ENCODE measurements around the gene PYGL.
"Not testable (repeated sequence)": the region's sequence is repeated elsewhere in the genome, so short reads cannot be mapped to it uniquely, and the experiment has no call there.

The PYGL gene

DNA sequence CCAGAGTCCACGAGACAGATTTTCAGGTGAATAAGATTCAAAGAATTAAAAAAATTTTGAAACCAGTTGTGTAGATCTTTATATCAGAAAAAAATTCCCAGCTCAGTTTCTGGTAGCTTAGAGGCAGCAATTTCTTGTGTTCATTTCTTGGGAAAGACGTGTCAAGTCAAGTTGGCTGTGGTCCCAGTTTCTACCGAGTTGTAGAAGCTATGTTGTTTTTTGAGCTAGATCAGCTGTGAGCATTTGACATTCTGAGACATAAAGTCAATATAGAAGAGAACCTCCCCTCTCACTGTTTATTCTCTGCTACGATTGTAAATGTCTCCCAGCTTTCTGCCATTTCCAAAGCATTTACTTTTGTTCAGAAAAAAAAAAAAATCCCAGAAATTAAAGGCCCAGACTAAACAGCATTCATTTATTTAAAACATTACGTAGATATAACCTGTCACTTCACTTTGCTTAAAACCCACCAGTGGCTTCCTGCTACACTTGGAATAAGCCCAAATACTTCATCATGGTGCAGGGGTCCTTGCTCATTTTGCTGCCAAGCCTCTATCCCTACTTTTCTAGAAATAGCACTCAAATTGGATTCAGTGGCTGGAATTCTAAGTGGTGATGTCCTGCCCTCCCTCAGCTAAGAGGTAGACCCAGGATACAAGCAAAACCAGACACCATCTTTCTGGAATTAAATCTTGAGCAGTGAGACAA is 20.6 kb upstream of the PYGL start:
- H3K27ac ChIP-seq, result no peak overlapping the region
- TF ChIP-seq CTCF (IDR thresholded peaks at IDR 0.05), result no peak
- TF ChIP-seq ZFX (IDR thresholded peaks at IDR 0.05; ENCODE audit: borderline replicate concordance), result no peak

DNA sequence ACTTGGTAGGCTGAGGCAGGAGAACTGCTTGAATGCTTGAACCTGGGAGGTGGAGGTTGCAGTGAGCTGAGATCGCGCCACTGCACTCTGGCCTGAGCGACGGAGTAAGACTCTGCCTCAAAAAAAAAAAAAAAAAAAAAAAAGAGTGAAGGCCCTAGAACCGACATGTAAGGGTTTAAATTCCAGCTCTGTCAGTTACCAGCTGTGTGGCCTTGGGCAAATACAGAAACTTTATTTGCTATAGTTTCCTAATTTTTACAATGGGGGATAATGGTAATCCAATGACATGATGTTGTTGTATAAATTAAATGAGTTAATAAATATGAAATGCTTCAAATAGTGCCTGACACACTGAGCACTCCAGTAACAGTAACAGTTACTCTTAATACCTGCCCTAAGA is 19.6 kb upstream of the PYGL start:
- TF ChIP-seq ZFX (IDR thresholded peaks at IDR 0.05; ENCODE audit: borderline replicate concordance) (no peak), CTCF (IDR thresholded peaks at IDR 0.05) (no peak)
- no peak overlapping the region for H3K27ac ChIP-seq

- TF ChIP-seq CTCF (IDR thresholded peaks at IDR 0.05), result no peak
- TF ChIP-seq ZFX (IDR thresholded peaks at IDR 0.05; ENCODE audit: borderline replicate concordance), result no peak
- H3K27ac ChIP-seq, result no peak overlapping the region
These were observed 17.4 kb upstream of the PYGL start for GRCh38 chr14:50961605-50962221.

DNA sequence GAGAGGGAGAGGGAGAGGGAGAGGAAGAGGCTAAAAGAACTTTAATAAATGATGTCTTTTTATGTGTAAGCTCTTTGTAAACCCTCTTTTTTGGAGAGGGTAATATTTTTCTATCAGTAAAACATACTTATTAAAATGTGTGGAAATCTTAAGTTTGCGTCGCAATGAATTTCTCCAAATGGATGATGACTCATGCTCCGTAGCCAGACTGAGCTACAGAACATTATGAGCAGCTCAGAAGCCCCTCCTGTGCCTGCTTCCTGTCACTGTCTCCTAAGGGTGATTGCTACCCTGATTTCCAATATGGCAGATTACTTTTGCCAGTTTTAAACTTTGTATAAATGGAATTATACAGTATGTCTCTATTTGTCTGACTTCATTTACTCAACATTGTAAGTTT is 13.0 kb upstream of the PYGL start:
- TF ChIP-seq CTCF (IDR thresholded peaks at IDR 0.05), result no peak
- TF ChIP-seq ZFX (IDR thresholded peaks at IDR 0.05; ENCODE audit: borderline replicate concordance), result no peak
- H3K27ac ChIP-seq, result no peak overlapping the region

GRCh38 chr14:50956421-50956820 is 12.1 kb upstream of the PYGL start:
- H3K27ac ChIP-seq, result not testable (repeated sequence)

GRCh38 chr14:50955373-50956043 is 11.2 kb upstream of the PYGL start:
- no peak for TF ChIP-seq ZFX (IDR thresholded peaks at IDR 0.05; ENCODE audit: borderline replicate concordance)
- peak; percentile 69 for TF ChIP-seq CTCF (IDR thresholded peaks at IDR 0.05)
- H3K27ac ChIP-seq, result peak overlapping the region; percentile 27; the same call in 1 of the 2 replicates

GRCh38 chr14:50954811-50955372 is 10.6 kb upstream of the PYGL start:
- TF ChIP-seq CTCF (IDR thresholded peaks at IDR 0.05) (peak; percentile 45), ZFX (IDR thresholded peaks at IDR 0.05; ENCODE audit: borderline replicate concordance) (no peak)
- peak overlapping the region; percentile 27; the same call in 1 of the 2 replicates for H3K27ac ChIP-seq
